Glutamatergic neuron (in vitro differentiated cells): ENCODE data around the gene SCN11A. TPM values are rescaled to one million over a fixed set of nuclear protein-coding genes. Genes with fewer than 3 reads are reported as not detected.

Source experiments
- DNase-seq: peaks from one replicate; pipeline ENCODE4 v3.0.0; 2022
- H3K27ac Mint-ChIP-seq: one replicate; pipeline ENCODE4 v1.8.0; 2020; ENCODE audit warnings: mild to moderate bottlenecking, mixed read lengths, inconsistent platforms; ENCODE audit not compliant: unreplicated experiment
- H3K27me3 Mint-ChIP-seq: one replicate; pipeline ENCODE4 v1.8.0; 2020; ENCODE audit warnings: mild to moderate bottlenecking, moderate library complexity, mixed read lengths, inconsistent platforms; ENCODE audit not compliant: unreplicated experiment
- H3K36me3 Mint-ChIP-seq: one replicate; pipeline ENCODE4 v1.8.0; 2020; ENCODE audit warnings: mild to moderate bottlenecking, mixed read lengths, inconsistent platforms; ENCODE audit not compliant: unreplicated experiment
- H3K4me1 Mint-ChIP-seq: one replicate; pipeline ENCODE4 v1.8.0; 2020; ENCODE audit warnings: mild to moderate bottlenecking, low read depth, mixed read lengths, inconsistent platforms; ENCODE audit not compliant: unreplicated experiment
- H3K4me3 Mint-ChIP-seq: one replicate; pipeline ENCODE4 v1.8.0; 2020; ENCODE audit warnings: mild to moderate bottlenecking, mixed read lengths, inconsistent platforms; ENCODE audit not compliant: unreplicated experiment
- H3K9me3 Mint-ChIP-seq: one replicate; pipeline ENCODE4 v1.8.0; 2020; ENCODE audit warnings: mild to moderate bottlenecking, moderate library complexity, mixed read lengths, inconsistent platforms; ENCODE audit not compliant: unreplicated experiment
- total RNA-seq: library from RNA; stranded (reverse); fragmentation: NEBNext Ultra II Directional; extraction: Animal tissue kit (Norgen Biotek cat#: 25700); gene quantifications from one replicate; pipeline ENCODE4 v1.2.1, GENCODE V29; 2021; ENCODE audit not compliant: unreplicated experiment
- TF ChIP-seq, protein P1 (sequence below): fragments of 200-600 bp; sonication (generic); IDR thresholded peaks from one replicate; pipeline ENCODE4 v1.5.0; 2021; ENCODE audit not compliant: partially characterized antibody, unreplicated experiment

SCN11A gene
- total RNA-seq, 1 donor from 2014 or later = 0.78 TPM

DNA sequence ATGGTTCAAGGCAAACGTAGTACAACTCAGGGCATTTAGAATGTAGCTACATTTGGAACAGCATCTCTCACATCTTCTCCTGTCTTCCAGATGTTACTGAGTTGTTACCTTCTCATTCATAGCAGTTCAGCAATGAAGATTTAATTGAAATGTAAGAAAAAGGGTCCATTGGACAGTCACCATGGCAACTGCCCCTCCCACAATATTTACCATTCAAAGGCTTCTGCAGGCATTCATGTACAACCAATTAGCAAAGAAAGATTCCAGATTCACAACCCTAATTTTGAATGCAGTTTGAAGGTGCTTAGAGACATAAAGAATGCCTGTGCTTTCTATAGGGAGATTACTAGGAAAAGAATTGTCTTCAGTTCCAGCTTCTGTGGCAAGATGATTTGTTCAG, 22.2 kb downstream of the SCN11A start:
- H3K27me3 Mint-ChIP-seq = peaks cover 3% of the 10 kb centered on the region
- H3K4me1 Mint-ChIP-seq = no peaks in the 10 kb centered on the region
- TF ChIP-seq, protein P1, sequence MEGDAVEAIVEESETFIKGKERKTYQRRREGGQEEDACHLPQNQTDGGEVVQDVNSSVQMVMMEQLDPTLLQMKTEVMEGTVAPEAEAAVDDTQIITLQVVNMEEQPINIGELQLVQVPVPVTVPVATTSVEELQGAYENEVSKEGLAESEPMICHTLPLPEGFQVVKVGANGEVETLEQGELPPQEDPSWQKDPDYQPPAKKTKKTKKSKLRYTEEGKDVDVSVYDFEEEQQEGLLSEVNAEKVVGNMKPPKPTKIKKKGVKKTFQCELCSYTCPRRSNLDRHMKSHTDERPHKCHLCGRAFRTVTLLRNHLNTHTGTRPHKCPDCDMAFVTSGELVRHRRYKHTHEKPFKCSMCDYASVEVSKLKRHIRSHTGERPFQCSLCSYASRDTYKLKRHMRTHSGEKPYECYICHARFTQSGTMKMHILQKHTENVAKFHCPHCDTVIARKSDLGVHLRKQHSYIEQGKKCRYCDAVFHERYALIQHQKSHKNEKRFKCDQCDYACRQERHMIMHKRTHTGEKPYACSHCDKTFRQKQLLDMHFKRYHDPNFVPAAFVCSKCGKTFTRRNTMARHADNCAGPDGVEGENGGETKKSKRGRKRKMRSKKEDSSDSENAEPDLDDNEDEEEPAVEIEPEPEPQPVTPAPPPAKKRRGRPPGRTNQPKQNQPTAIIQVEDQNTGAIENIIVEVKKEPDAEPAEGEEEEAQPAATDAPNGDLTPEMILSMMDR = no peak
- no peaks in the 10 kb centered on the region for H3K9me3 Mint-ChIP-seq
- no peak overlapping the region for H3K4me3 Mint-ChIP-seq
- peaks cover under 1% of the 10 kb centered on the region for H3K36me3 Mint-ChIP-seq
- no peak overlapping the region for H3K27ac Mint-ChIP-seq
- DNase-seq = no peak

DNA sequence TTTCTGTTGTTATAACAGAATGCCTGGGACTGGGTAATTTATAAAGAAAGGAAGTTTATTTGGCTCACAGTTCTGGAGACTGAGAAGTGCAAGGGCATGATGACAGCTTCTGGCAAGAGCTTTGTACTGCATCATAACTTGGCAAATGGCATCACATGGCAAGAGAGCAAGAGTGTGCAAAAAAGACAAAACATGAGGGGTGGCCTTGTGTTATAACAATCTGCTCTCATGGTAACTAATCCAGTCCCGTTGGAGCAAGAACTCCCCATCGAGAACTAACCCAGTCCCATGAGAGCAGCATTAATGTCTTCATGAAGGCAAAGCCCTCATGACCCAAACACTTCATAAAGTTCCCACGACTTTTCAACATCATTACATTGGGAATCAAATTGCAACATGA, 23.2 kb downstream of the SCN11A start:
- no peaks in the 10 kb centered on the region for H3K4me1 Mint-ChIP-seq
- H3K36me3 Mint-ChIP-seq = no peaks in the 10 kb centered on the region
- H3K27ac Mint-ChIP-seq = no peak overlapping the region
- TF ChIP-seq, protein P1 = no peak
- H3K4me3 Mint-ChIP-seq = no peak overlapping the region
- H3K9me3 Mint-ChIP-seq = no peaks in the 10 kb centered on the region
- H3K27me3 Mint-ChIP-seq = peaks cover 3% of the 10 kb centered on the region
- no peak for DNase-seq

DNA sequence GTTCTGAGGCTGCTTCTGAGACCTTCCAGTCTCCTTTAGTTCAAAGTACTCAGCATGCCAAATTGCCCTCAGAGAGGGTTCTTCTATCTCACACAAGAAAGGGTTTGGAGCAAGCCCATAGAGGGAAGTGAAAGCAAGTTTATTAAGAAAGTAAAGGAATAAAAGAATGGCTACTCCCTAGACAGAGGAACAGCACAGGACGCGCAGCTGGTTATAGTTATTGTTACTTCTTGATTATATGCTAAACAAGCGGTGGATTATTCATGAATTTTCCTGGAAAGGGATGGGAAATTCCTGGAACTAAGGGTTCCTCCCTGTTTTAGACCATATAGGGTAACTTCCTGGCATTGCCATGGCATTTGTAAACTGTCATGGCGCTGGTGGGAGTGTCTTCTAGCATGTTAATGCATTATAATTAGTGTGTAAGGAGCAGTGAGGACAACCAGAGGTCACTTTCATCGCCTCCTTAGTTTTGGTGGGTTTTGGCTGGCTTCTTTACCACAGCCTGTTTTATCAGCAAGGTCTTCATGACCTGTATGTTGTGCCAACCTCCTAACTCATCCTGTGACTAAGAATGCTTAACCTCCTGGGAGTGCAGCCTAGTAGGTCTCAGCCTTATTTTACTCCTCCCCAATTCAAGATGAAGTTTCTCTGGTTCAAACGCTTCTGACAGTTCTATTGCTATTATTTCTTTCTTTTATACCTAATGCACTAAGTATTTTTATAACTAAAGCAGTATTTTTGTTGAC, 26.3 kb downstream of the SCN11A start:
- DNase-seq = no peak
- no peak overlapping the region for H3K4me3 Mint-ChIP-seq
- H3K27me3 Mint-ChIP-seq = peaks cover 2% of the 10 kb centered on the region
- peaks cover 1% of the 10 kb centered on the region for H3K9me3 Mint-ChIP-seq
- H3K27ac Mint-ChIP-seq = no peak overlapping the region
- TF ChIP-seq, protein P1 = no peak
- no peaks in the 10 kb centered on the region for H3K36me3 Mint-ChIP-seq
- no peaks in the 10 kb centered on the region for H3K4me1 Mint-ChIP-seq

DNA sequence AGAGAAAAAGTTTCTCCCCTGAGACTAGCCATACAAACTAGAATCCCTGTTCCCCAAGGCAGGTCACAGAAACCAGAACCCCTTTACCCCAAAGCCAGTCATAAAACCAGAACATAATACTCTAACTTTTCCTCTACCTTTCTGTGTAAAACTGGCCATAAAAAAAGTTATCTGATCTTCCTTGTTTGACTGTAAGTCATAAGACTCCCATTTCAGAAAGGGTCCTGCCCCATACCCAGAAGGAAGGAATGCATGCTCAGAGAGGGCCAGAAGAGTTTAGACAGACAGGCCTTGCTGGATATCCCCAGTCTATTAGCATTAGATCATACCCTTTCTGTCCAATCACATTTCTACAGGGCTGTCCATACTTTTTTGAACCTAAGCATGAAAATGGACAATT, 27.2 kb downstream of the SCN11A start:
- H3K4me3 Mint-ChIP-seq = no peak overlapping the region
- H3K27ac Mint-ChIP-seq = no peak overlapping the region
- H3K4me1 Mint-ChIP-seq = no peaks in the 10 kb centered on the region
- TF ChIP-seq, protein P1 = no peak
- peaks cover 1% of the 10 kb centered on the region for H3K9me3 Mint-ChIP-seq
- H3K27me3 Mint-ChIP-seq = peaks cover 2% of the 10 kb centered on the region
- no peaks in the 10 kb centered on the region for H3K36me3 Mint-ChIP-seq
- no peak for DNase-seq

DNA sequence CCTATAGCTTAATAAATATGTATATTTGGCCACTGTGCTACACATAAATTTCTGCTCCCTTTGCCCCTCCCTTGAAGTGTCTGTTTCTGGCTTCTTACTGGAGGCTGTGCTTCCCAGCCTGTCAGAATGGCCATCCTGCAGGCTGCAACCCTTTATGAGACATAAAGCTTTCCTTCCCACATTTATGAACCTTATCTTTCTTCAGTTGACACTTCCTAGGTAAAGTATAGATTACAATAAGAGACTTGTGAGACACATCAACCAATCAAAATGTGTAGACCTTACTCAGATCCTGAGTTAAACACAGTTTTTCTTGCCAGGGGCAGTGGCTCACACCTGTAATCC, 29.5 kb downstream of the SCN11A start:
- H3K4me1 Mint-ChIP-seq = no peaks in the 10 kb centered on the region
- H3K36me3 Mint-ChIP-seq = no peaks in the 10 kb centered on the region
- H3K27ac Mint-ChIP-seq = no peak overlapping the region
- no peak for DNase-seq
- H3K27me3 Mint-ChIP-seq = no peaks in the 10 kb centered on the region
- H3K9me3 Mint-ChIP-seq = peaks cover 1% of the 10 kb centered on the region
- no peak overlapping the region for H3K4me3 Mint-ChIP-seq
- TF ChIP-seq, protein P1 = no peak
